H1 (cell line): ENCODE measurements around the gene YWHAG. TPM values are rescaled to one million over a fixed set of nuclear protein-coding genes. Genes with fewer than 3 reads are reported as not detected.
"Not testable (repeated sequence)": the region's sequence is repeated elsewhere in the genome, so short reads cannot be mapped to it uniquely, and the experiment has no call there.

Experiments
- CTCF ChIA-PET: fragments of 300-600 bp; sonication (Branson Sonifier 250); formaldehyde crosslinking; loops from one replicate; lab custom pipeline; 2021; ENCODE audit not compliant: partially characterized antibody; lab: Charles Lee
- POLR2A ChIA-PET: fragments of 300-600 bp; sonication (Branson Sonifier 250); formaldehyde crosslinking; loops from one replicate; lab custom pipeline; 2021; ENCODE audit warnings: inconsistent platforms; ENCODE audit not compliant: partially characterized antibody; lab: Charles Lee
- DNase-seq, 2 experiments: peaks; one replicate each; pipeline versions ENCODE4 v3.0.0 to v3.0.0-alpha.2; 2010 to 2022; ENCODE audit warnings: low spot score in 2 of 2, low read depth in 1 of 2, mixed read lengths in 1 of 2
- FAIRE-seq: peaks from 2 replicates; lab custom pipeline; 2011; peaks lifted over from hg19 to GRCh38; lab: Jason Lieb, UNC
- H2AFZ ChIP-seq: 2 replicates; pipeline ENCODE4 v1.8.1; 2012; ENCODE audit warnings: low read length, inconsistent platforms
- H2AK5ac ChIP-seq: 2 replicates; pipeline ENCODE4 v1.6.1; 2013; ENCODE audit warnings: low read depth, low read length
- H2BK120ac ChIP-seq: replicated peaks from 2 replicates; pipeline ENCODE3; 2013; ENCODE audit warnings: low read depth, low read length, inconsistent platforms
- H2BK12ac ChIP-seq: 2 replicates; pipeline ENCODE4 v1.6.1; 2013; ENCODE audit warnings: low read depth, low read length
- H2BK15ac ChIP-seq: 2 replicates; pipeline ENCODE4 v1.6.1; 2013; ENCODE audit warnings: low read length
- H2BK20ac ChIP-seq: 2 replicates; pipeline ENCODE4 v1.6.1; 2013; ENCODE audit warnings: low read length
- H2BK5ac ChIP-seq: 2 replicates; pipeline ENCODE4 v1.6.1; 2013; ENCODE audit warnings: low read depth, low read length
- H3K14ac ChIP-seq: 2 replicates; pipeline ENCODE4 v1.6.1; 2013; ENCODE audit warnings: inconsistent platforms; ENCODE audit not compliant: insufficient read length
- H3K18ac ChIP-seq: 2 replicates; pipeline ENCODE4 v1.6.1; 2013; ENCODE audit warnings: low read length; ENCODE audit errors: extremely low read depth
- H3K23ac ChIP-seq: 2 replicates; pipeline ENCODE4 v1.6.1; 2013; ENCODE audit warnings: inconsistent platforms; ENCODE audit not compliant: insufficient read length
- H3K23me2 ChIP-seq: 2 replicates; pipeline ENCODE4 v1.6.1; 2013; ENCODE audit warnings: low read depth, low read length
- H3K27ac ChIP-seq: 2 replicates; pipeline ENCODE4 v1.6.1; 2011; ENCODE audit warnings: low read depth, low read length, inconsistent platforms
- H3K27me3 ChIP-seq, 4 experiments: replicated peaks in 1 of 4; 1 replicate in 1 of 4; 2 replicates in 3 of 4; pipeline versions ENCODE4 v1.6.1 to v1.8.1; 2011 to 2013; ENCODE audit warnings: low read length in 3 of 4, mild to moderate bottlenecking in 3 of 4, inconsistent platforms in 2 of 4, mixed read lengths in 2 of 4, moderate library complexity in 1 of 4; ENCODE audit not compliant: control insufficient read depth in 3 of 4, insufficient read depth in 3 of 4; ENCODE audit errors: extremely low read depth in 1 of 4
- H3K36me3 ChIP-seq, 4 experiments: 2 replicates each; pipeline versions ENCODE4 v1.6.1 to v1.8.1; 2011 to 2013; ENCODE audit warnings: mild to moderate bottlenecking in 4 of 4, low read length in 3 of 4, moderate library complexity in 2 of 4, control low read depth in 1 of 4, inconsistent platforms in 1 of 4; ENCODE audit not compliant: insufficient read depth in 4 of 4, control insufficient read depth in 2 of 4
- H3K4ac ChIP-seq: replicated peaks from 2 replicates; pipeline ENCODE3; 2013; ENCODE audit warnings: low read length, low read depth, mixed read lengths, inconsistent platforms; ENCODE audit not compliant: insufficient read length
- H3K4me1 ChIP-seq, 4 experiments: replicated peaks in 1 of 4; 1 replicate in 1 of 4; 2 replicates in 3 of 4; pipeline versions ENCODE4 v1.6.1 to v1.8.1; 2011 to 2013; ENCODE audit warnings: low read length in 3 of 4, inconsistent platforms in 2 of 4, mixed read lengths in 1 of 4; ENCODE audit not compliant: insufficient read depth in 4 of 4, control insufficient read depth in 3 of 4
- H3K4me2 ChIP-seq, 2 experiments: 2 replicates each; pipeline versions ENCODE4 v1.6.1 to v1.8.1; 2011 to 2013; ENCODE audit warnings: low read depth in 2 of 2, low read length in 2 of 2, control low read depth in 1 of 2, inconsistent platforms in 1 of 2, mild to moderate bottlenecking in 1 of 2; ENCODE audit not compliant: insufficient read depth in 1 of 2
- H3K4me3 ChIP-seq, 4 experiments: fragments of 200-600, 300-600 bp in 1 of 4; sonication (generic), shearing (Covaris generic), sonication (Bioruptor Twin) in 1 of 4; 2 replicates each; pipeline versions ENCODE4 v1.5.1 to v1.8.1; 2011 to 2016; ENCODE audit warnings: low read length in 4 of 4, low read depth in 3 of 4, control low read depth in 2 of 4, inconsistent platforms in 2 of 4, mild to moderate bottlenecking in 2 of 4, mixed read lengths in 1 of 4, moderate library complexity in 1 of 4; ENCODE audit not compliant: insufficient read depth in 2 of 4; ENCODE audit errors: extremely low read depth in 1 of 4
- H3K56ac ChIP-seq: replicated peaks from 2 replicates; pipeline ENCODE3; 2013; ENCODE audit warnings: low read depth, mild to moderate bottlenecking, mixed read lengths, low read length, inconsistent platforms; ENCODE audit not compliant: insufficient read length
- H3K79me1 ChIP-seq: 2 replicates; pipeline ENCODE4 v1.6.1; 2013; ENCODE audit warnings: low read depth, low read length, control low read depth
- H3K79me2 ChIP-seq, 2 experiments: 2 replicates each; pipeline versions ENCODE4 v1.6.1 to v1.8.1; 2012 to 2013; ENCODE audit warnings: low read length in 2 of 2, mild to moderate bottlenecking in 2 of 2, inconsistent platforms in 1 of 2; ENCODE audit not compliant: insufficient read depth in 2 of 2, control insufficient read depth in 1 of 2
- H3K9ac ChIP-seq, 4 experiments: replicated peaks in 1 of 4; 1 replicate in 1 of 4; 2 replicates in 3 of 4; pipeline versions ENCODE4 v1.6.1 to v1.8.1; 2011 to 2013; ENCODE audit warnings: low read depth in 3 of 4, low read length in 3 of 4, control low read depth in 2 of 4, mild to moderate bottlenecking in 2 of 4, moderate library complexity in 2 of 4, inconsistent platforms in 1 of 4; ENCODE audit errors: extremely low read depth in 1 of 4
- H3K9me3 ChIP-seq, 2 experiments: 2 replicates each; pipeline versions ENCODE4 v1.6.1 to v1.8.1; 2012 to 2013; ENCODE audit warnings: mild to moderate bottlenecking in 2 of 2, moderate library complexity in 2 of 2, control low read depth in 1 of 2, inconsistent platforms in 1 of 2, low read depth in 1 of 2, low read length in 1 of 2, mixed read lengths in 1 of 2; ENCODE audit not compliant: insufficient read depth in 2 of 2
- H4K20me1 ChIP-seq, 2 experiments: replicated peaks in 1 of 2; 2 replicates each; pipeline versions ENCODE3 to v1.8.1; 2011 to 2013; ENCODE audit warnings: inconsistent platforms in 2 of 2, low read length in 2 of 2, mild to moderate bottlenecking in 1 of 2; ENCODE audit not compliant: insufficient read depth in 2 of 2, control insufficient read depth in 1 of 2
- H4K5ac ChIP-seq: 2 replicates; pipeline ENCODE4 v1.6.1; 2013; ENCODE audit warnings: low read length, low read depth, mixed read lengths, inconsistent platforms; ENCODE audit not compliant: insufficient read length
- H4K8ac ChIP-seq: 2 replicates; pipeline ENCODE4 v1.8.0; 2013; ENCODE audit warnings: mild to moderate bottlenecking, moderate library complexity, low read length, inconsistent platforms; ENCODE audit not compliant: insufficient read depth; ENCODE audit errors: extremely low read depth
- H4K91ac ChIP-seq: replicated peaks from 2 replicates; pipeline ENCODE3; 2013; ENCODE audit warnings: low read length, mixed read lengths, inconsistent platforms; ENCODE audit not compliant: insufficient read length
- WGBS, 2 experiments: shearing (Covaris generic) in 1 of 2; methylation state at CpG; one replicate each; pipeline versions ENCODE4 v1.1.6 to v1.1.7; 2013 to 2015; ENCODE audit warnings: low lambda C conversion rate in 2 of 2, mixed read lengths in 2 of 2, inconsistent platforms in 1 of 2, low coverage in 1 of 2, missing lambda C conversion rate in 1 of 2; ENCODE audit not compliant: insufficient replicate concordance in 2 of 2, insufficient coverage in 1 of 2, insufficient read length in 1 of 2; ENCODE audit errors: extremely low coverage in 1 of 2, missing lambda C conversion rate in 1 of 2; 5-methylcytosine and 5-hydroxymethylcytosine counted together
- polyA plus RNA-seq, 7 experiments: library from polyadenylated mRNA; depleted of rRNA in 3 of 7; stranded (reverse) in 5 of 7; unstranded in 2 of 7; fragments of >200 nt in 5 of 7; fragments of 200-250 nt in 2 of 7; gene quantifications; 1 replicate in 5 of 7; 2 replicates in 1 of 7; 4 replicates in 1 of 7; pipeline versions ENCODE4 v1.2.1 to v1.2.3, GENCODE V29; 2011 to 2013; ENCODE audit warnings: missing spikeins in 2 of 7, mixed read lengths in 2 of 7
- total RNA-seq: library from RNA; stranded (reverse); fragmentation: NEBNext Ultra II Directional; extraction: Animal tissue kit (Norgen Biotek cat#: 25700); gene quantifications from 2 replicates; pipeline ENCODE4 v1.2.1, GENCODE V29; 2021

Gene YWHAG
- total and polyA plus RNA-seq, 2 of the 8 experiments (the other 6 are each of a cell fraction or from before 2014, with no cell fraction given), result 57.2 to 241 TPM

- H3K4me1 ChIP-seq, result peaks cover 8 to 13% (median 9%) of the 10 kb centered on the region in 4 experiments; a peak in 6 of 7 replicates
- H3K27ac ChIP-seq, H3K79me1 ChIP-seq, H2BK120ac ChIP-seq, H4K20me1 ChIP-seq, H3K9ac ChIP-seq, H2BK5ac ChIP-seq, FAIRE-seq, H3K18ac ChIP-seq, H2AFZ ChIP-seq, H2BK20ac ChIP-seq, H3K9me3 ChIP-seq, H3K23me2 ChIP-seq, H3K79me2 ChIP-seq, H3K4me3 ChIP-seq, H4K91ac ChIP-seq, DNase-seq, H3K4me2 ChIP-seq, H4K8ac ChIP-seq, H2BK12ac ChIP-seq, H3K23ac ChIP-seq, H3K14ac ChIP-seq, H3K4ac ChIP-seq, H3K36me3 ChIP-seq, H2BK15ac ChIP-seq, H3K56ac ChIP-seq, H4K5ac ChIP-seq, H3K27me3 ChIP-seq: not testable (repeated sequence)
- POLR2A ChIA-PET, result interaction anchor here (1.0 to 2.4 kb wide), 3 partner anchors 8 to 37 kb away, joined by 5 to 8 read pairs (median 6); partner anchors contain the start of genes SSC4D and YWHAG
- 84% methylated on average over 9 of the region's 11 CpGs; no CpG with 5 or more reads in 1 of the 2 experiments for WGBS, 2 experiments
- CTCF ChIA-PET, result interaction anchor here (1.0 kb wide), 1 partner anchor 10 kb away, joined by 3 read pairs; no protein-coding TSS in a partner anchor
- H2AK5ac ChIP-seq, result peak overlapping the region; percentile 93; the same call in 1 of the 2 replicates
These were observed 36.8 kb upstream of the YWHAG start for GRCh38 chr7:76395605-76395964.
